PC-3 (cell line): ENCODE data around the gene EEF1A2. TPM values are rescaled to one million over a fixed set of nuclear protein-coding genes. Genes with fewer than 3 reads are reported as not detected.

Experiments
- ATAC-seq: fragments of 200-7000 bp; cut with Tn5 transposase; 2 replicates; pipeline ENCODE4 v1.9.1; 2020; ENCODE audit warnings: mild to moderate bottlenecking, moderate library complexity
- BruUV-seq: library from RNA; stranded (reverse); fragments of 400-500 nt; replicated peaks from 2 replicates; lab custom pipeline; 2021; lab: Mats Ljungman, UMichigan
- CTCF ChIA-PET: fragments of 300-600 bp; sonication (Branson Sonifier 250); formaldehyde crosslinking; loops from one replicate; lab custom pipeline; 2022; ENCODE audit warnings: antibody characterized with exemption; lab: Charles Lee
- POLR2A ChIA-PET: fragments of 300-600 bp; sonication (Branson Sonifier 250); formaldehyde crosslinking; loops from one replicate; lab custom pipeline; 2022; ENCODE audit warnings: antibody characterized with exemption; ENCODE audit not compliant: unreplicated experiment; lab: Charles Lee
- DNase-seq: peaks from one replicate; pipeline ENCODE4 v3.0.0-alpha.2; 2015
- H2AFZ ChIP-seq: fragments of 300-600 bp; sonication (generic); 2 replicates; pipeline ENCODE4 v1.6.0; 2016; ENCODE audit warnings: antibody characterized with exemption, low read length
- H3F3A ChIP-seq: fragments of 300-600 bp; sonication (generic); one replicate; pipeline ENCODE4 v1.6.0; 2017; ENCODE audit warnings: antibody characterized with exemption, low read length, control low read depth, mild to moderate bottlenecking; ENCODE audit not compliant: unreplicated experiment
- H3K27ac ChIP-seq: fragments of 300-600 bp; sonication (generic); 2 replicates; pipeline ENCODE4 v1.5.1; 2016; ENCODE audit warnings: mild to moderate bottlenecking, low read length
- H3K27me3 ChIP-seq: fragments of 300-600 bp; sonication (generic); 2 replicates; pipeline ENCODE4 v1.6.1; 2016; ENCODE audit warnings: low read length, mixed read lengths
- H3K36me3 ChIP-seq: fragments of 300-600 bp; sonication (generic); 2 replicates; pipeline ENCODE4 v1.6.1; 2016; ENCODE audit warnings: low read depth, mixed run types, low read length, mixed read lengths
- H3K4me1 ChIP-seq: fragments of 300-600 bp; sonication (generic); 2 replicates; pipeline ENCODE4 v1.5.1; 2016; ENCODE audit warnings: low read length; ENCODE audit not compliant: insufficient read depth
- H3K4me2 ChIP-seq: fragments of 300-600 bp; sonication (generic); 2 replicates; pipeline ENCODE4 v1.6.0; 2016; ENCODE audit warnings: low read length
- H3K4me3 ChIP-seq: fragments of 300-600 bp; sonication (generic); 2 replicates; pipeline ENCODE4 v1.5.1; 2016; ENCODE audit warnings: mild to moderate bottlenecking, low read length, mixed read lengths
- H3K79me2 ChIP-seq: fragments of 300-600 bp; sonication (generic); 2 replicates; pipeline ENCODE4 v1.6.1; 2017; ENCODE audit warnings: low read length, mixed read lengths
- H3K9ac ChIP-seq: fragments of 300-600 bp; sonication (generic); 2 replicates; pipeline ENCODE4 v1.6.0; 2016; ENCODE audit warnings: mild to moderate bottlenecking, low read length
- H3K9me2 ChIP-seq: fragments of 300-600 bp; sonication (generic); replicated peaks from 2 replicates; pipeline ENCODE4 v1.6.1; 2016; ENCODE audit warnings: mixed run types, low read length, mixed read lengths
- H3K9me3 ChIP-seq: fragments of 300-600 bp; sonication (generic); 2 replicates; pipeline ENCODE4 v1.6.1; 2016; ENCODE audit warnings: low read length, mixed read lengths
- H4K20me1 ChIP-seq: fragments of 300-600 bp; sonication (generic); 2 replicates; pipeline ENCODE4 v1.6.1; 2016; ENCODE audit warnings: low read length, mixed read lengths
- CTCF ChIP-seq: fragments of 300-600 bp; sonication (generic); conservative IDR thresholded peaks from 2 replicates; pipeline ENCODE4 v1.5.1; 2017; ENCODE audit warnings: antibody characterized with exemption, low read depth, mild to moderate bottlenecking, low read length
- EZH2 ChIP-seq: fragments of 300-600 bp; sonication (generic); IDR thresholded peaks from one replicate; pipeline ENCODE4 v1.6.1; 2017; ENCODE audit warnings: antibody characterized with exemption, mild to moderate bottlenecking, low read length; ENCODE audit not compliant: unreplicated experiment
- EZH2phosphoT487 ChIP-seq: fragments of 300-600 bp; sonication (generic); IDR thresholded peaks from 2 replicates; pipeline ENCODE4 v1.6.1; 2018; ENCODE audit warnings: mild to moderate bottlenecking, antibody characterized with exemption, low read length, borderline replicate concordance
- intact Hi-C: fragments of 100-400 bp; cut with micrococcal nuclease; formaldehyde crosslinking; loops from 2 replicates; pipeline ENCODE4 v1.9.0; 2023
- total RNA-seq: library from RNA; depleted of rRNA; stranded (reverse); fragments of >200 nt; gene quantifications from 2 replicates; pipeline ENCODE4 v1.2.3, GENCODE V29; 2014

The EEF1A2 gene
- total RNA-seq, 1 experiment from 2014 or later, result 463 TPM

GRCh38 chr20:63478346-63479302 is 20.3 kb downstream of the EEF1A2 start:
- H3K36me3 ChIP-seq, result no peaks in the 10 kb centered on the region
- H3F3A ChIP-seq, result no peaks in the 10 kb centered on the region
- H3K79me2 ChIP-seq, result no peaks in the 10 kb centered on the region
- H4K20me1 ChIP-seq, result no peaks in the 10 kb centered on the region
- CTCF ChIA-PET, result no interaction called here
- H3K9ac ChIP-seq, result no peak overlapping the region
- H3K27ac ChIP-seq, result no peak overlapping the region
- H2AFZ ChIP-seq, result no peak overlapping the region
- no peaks in the 10 kb centered on the region for H3K9me3 ChIP-seq
- H3K4me1 ChIP-seq, result 0 out of 2 replicates have a peak, but pooled peaks cover 5% of the 10 kb centered on the region
- BruUV-seq, result no TSS peak
- no peak overlapping the region for H3K4me2 ChIP-seq
- intact Hi-C loops, result no loop called here
- POLR2A ChIA-PET, result interaction anchor here (0.6 kb wide), 1 partner anchor 136 kb away, joined by 3 read pairs; no protein-coding TSS in a partner anchor
- peaks cover 20% of the 10 kb centered on the region for H3K27me3 ChIP-seq
- no peak overlapping the region for H3K4me3 ChIP-seq
- TF ChIP-seq EZH2 (no peak), EZH2phosphoT487 (no peak), CTCF (no peak)
- DNase-seq (no peak), ATAC-seq (no peak)
- H3K9me2 ChIP-seq, result no peaks in the 10 kb centered on the region

GRCh38 chr20:63477944-63478343 is 20.9 kb downstream of the EEF1A2 start:
- H3K4me3 ChIP-seq, result no peak overlapping the region
- no peak overlapping the region for H3K4me2 ChIP-seq
- no peaks in the 10 kb centered on the region for H3F3A ChIP-seq
- H3K27me3 ChIP-seq, result peaks cover 26% of the 10 kb centered on the region
- no peak for ATAC-seq
- BruUV-seq, result no TSS peak
- no peaks in the 10 kb centered on the region for H3K79me2 ChIP-seq
- no peak for DNase-seq
- ChIA-PET CTCF (no interaction called here), POLR2A (interaction anchor here (0.6 kb wide), 1 partner anchor 136 kb away, joined by 3 read pairs; no protein-coding TSS in a partner anchor)
- TF ChIP-seq CTCF, result no peak
- no peak for TF ChIP-seq EZH2
- TF ChIP-seq EZH2phosphoT487, result no peak
- no peaks in the 10 kb centered on the region for H4K20me1 ChIP-seq
- intact Hi-C loops, result no loop called here
- H2AFZ ChIP-seq, result no peak overlapping the region
- no peak overlapping the region for H3K27ac ChIP-seq
- 0 out of 2 replicates have a peak, but pooled peaks cover 5% of the 10 kb centered on the region for H3K4me1 ChIP-seq
- no peaks in the 10 kb centered on the region for H3K36me3 ChIP-seq
- H3K9me3 ChIP-seq, result no peaks in the 10 kb centered on the region
- H3K9me2 ChIP-seq, result no peaks in the 10 kb centered on the region
- H3K9ac ChIP-seq, result no peak overlapping the region
